Omental fat pad (tissue), 4 donors: ENCODE results near the gene TANC1. TPM values are rescaled to one million over a fixed set of nuclear protein-coding genes. Genes with fewer than 3 reads are reported as not detected.

ENCODE experiments used
- ATAC-seq: fragments of 150-250 bp; one replicate; pipeline ENCODE4 v1.9.1; 2016; ENCODE audit warnings: mild to moderate bottlenecking, moderate library complexity; ENCODE audit not compliant: low FRiP score
- DNase-seq: peaks from one replicate; pipeline ENCODE4 v3.0.0-alpha.2; 2019; ENCODE audit warnings: low spot score
- CTCF ChIP-seq, 3 donors: fragments of 450-650 bp; IDR thresholded peaks; one replicate each; pipeline ENCODE4 v1.5.1; 2016 to 2017; ENCODE audit warnings: antibody characterized with exemption in 3 of 3, mild to moderate bottlenecking in 3 of 3, moderate library complexity in 2 of 3
- total RNA-seq, 4 donors: library from RNA; depleted of rRNA; stranded (reverse); fragments of >200 nt; gene quantifications; one replicate each; pipeline ENCODE4 v1.1.0, GENCODE V29; 2016

The TANC1 gene
- total RNA-seq, 4 donors from 2014 or later = 26.4 to 72.5 (median 34.9) TPM

GRCh38 chr2:159146996-159147666 is 178.7 kb downstream of the TANC1 start:
- ATAC-seq (peak; percentile 84), DNase-seq (no peak)
- TF ChIP-seq CTCF (IDR thresholded peaks at IDR 0.05) = no peak

- ATAC-seq (peak; percentile 3), DNase-seq (no peak)
- no peak for TF ChIP-seq CTCF (IDR thresholded peaks at IDR 0.05)
Measured at GRCh38 chr2:159147690-159148089, 179.2 kb downstream of the TANC1 start.

- ATAC-seq = no peak
- no peak for DNase-seq
- TF ChIP-seq CTCF (IDR thresholded peaks at IDR 0.05) = no peak
Measured at GRCh38 chr2:159148901-159149300, 180.5 kb downstream of the TANC1 start.

- DNase-seq (no peak), ATAC-seq (no peak)
Measured at GRCh38 chr2:159149747-159150146, 181.3 kb downstream of the TANC1 start.

GRCh38 chr2:159150280-159150746 is 181.9 kb downstream of the TANC1 start:
- DNase-seq = no peak
- TF ChIP-seq CTCF (IDR thresholded peaks at IDR 0.05) = no peak
- no peak for ATAC-seq

More at GRCh38 chr2:159149747-159150146, 181.3 kb downstream of the TANC1 start:
- no peak for TF ChIP-seq CTCF (IDR thresholded peaks at IDR 0.05)

- DNase-seq (no peak), ATAC-seq (no peak)
- no peak for TF ChIP-seq CTCF (IDR thresholded peaks at IDR 0.05)
Measured at GRCh38 chr2:159151198-159152127, 183.0 kb downstream of the TANC1 start.
